ENCODE measurements around the gene RAB32. TPM values are rescaled to one million over a fixed set of nuclear protein-coding genes. Genes with fewer than 3 reads are reported as not detected.

The RAB32 gene
- total RNA-seq, 2 donors from 2014 or later = 0.47 to 0.50 TPM

Other genes starting within 250 kb of the RAB32 start
- gene ADGB, start 55.1 kb downstream of the RAB32 start, total RNA-seq = not detected

All from activated naive CD4-positive, alpha-beta T cell treated with anti-CD3 and anti-CD28 coated beads, Interleukin-2, amount 50 U/mL, for 72 hours (primary cell).